ENCODE results near the gene PRAMEF20.

The PRAMEF20 gene

GRCh38 chr1:13451399-13451965, 41.2 kb downstream of the PRAMEF20 start (continued):
- no peak for TF ChIP-seq ZSCAN4 (tag by site-specific recombination; IDR thresholded peaks at IDR 0.05)
- TF ChIP-seq MZF1 (tag by site-specific recombination; IDR thresholded peaks at IDR 0.05; ENCODE audit: borderline replicate concordance) = no peak
- no peak for TF ChIP-seq ZNF549 (tag by site-specific recombination; IDR thresholded peaks at IDR 0.05)
- TF ChIP-seq ZXDB (tag by site-specific recombination; IDR thresholded peaks at IDR 0.05) = no peak
- TF ChIP-seq ZNF658 (tag by site-specific recombination; IDR thresholded peaks at IDR 0.05) = no peak
- no peak for TF ChIP-seq KLF10 (tag by site-specific recombination; IDR thresholded peaks at IDR 0.05)
- TF ChIP-seq ZNF292 (tag by site-specific recombination; IDR thresholded peaks at IDR 0.05; ENCODE audit: borderline replicate concordance, low read depth) = no peak
- no peak for TF ChIP-seq HOXA7 (CRISPR knock-in tag; IDR thresholded peaks at IDR 0.05; ENCODE audit: borderline replicate concordance)

- Histone ChIP-seq H3K36me3 (ENCODE audit: control insufficient read depth in 2 of 2, insufficient read depth in 1 of 2, low read length in 2 of 2) (no peaks in the 10 kb centered on the region), H3K9me3 (ENCODE audit: control insufficient read depth, insufficient read depth, low read depth, low read length) (no peaks in the 10 kb centered on the region), H3K4me3 (ENCODE audit: low read depth, low read length) (no peak overlapping the region), H3K4me1 (ENCODE audit: control insufficient read depth, insufficient read depth, low read length) (no peaks in the 10 kb centered on the region), H3K27ac (ENCODE audit: extremely low read depth, low read depth, low read length) (no peak overlapping the region)
- POLR2A ChIA-PET = interaction anchor here (0.5 kb wide), 1 partner anchor 848 kb away, joined by 3 read pairs; no protein-coding TSS in a partner anchor
- CTCF ChIA-PET = no interaction called here
- no peak for TF ChIP-seq EGR2 (tag by site-specific recombination; IDR thresholded peaks at IDR 0.05; ENCODE audit: low read depth)
- no peak for TF ChIP-seq ZNF623 (tag by site-specific recombination; IDR thresholded peaks at IDR 0.05)
- no peak for TF ChIP-seq ZBTB7A (tag by site-specific recombination; IDR thresholded peaks at IDR 0.05; ENCODE audit: low read depth)
- TF ChIP-seq ZBTB10 (tag by site-specific recombination; IDR thresholded peaks at IDR 0.05) = no peak
- no peak for TF ChIP-seq ZFP3 (tag by site-specific recombination; IDR thresholded peaks at IDR 0.05; ENCODE audit: low read depth)
- no peak for TF ChIP-seq ZBTB8A (tag by site-specific recombination; IDR thresholded peaks at IDR 0.05)
- TF ChIP-seq SP3 (tag by site-specific recombination; IDR thresholded peaks at IDR 0.05) = no peak
- TF ChIP-seq ATF2 (tag by site-specific recombination; IDR thresholded peaks at IDR 0.05; ENCODE audit: low read depth) = no peak
- no peak for TF ChIP-seq ZNF423 (tag by site-specific recombination; IDR thresholded peaks at IDR 0.05)
- no peak for TF ChIP-seq ZNF830 (tag by site-specific recombination; IDR thresholded peaks at IDR 0.05; ENCODE audit: low read depth)
- TF ChIP-seq ZNF112 (tag by site-specific recombination; IDR thresholded peaks at IDR 0.05) = no peak
- TF ChIP-seq ZNF449 (tag by site-specific recombination; IDR thresholded peaks at IDR 0.05) = no peak
- no peak for TF ChIP-seq PRDM2 (tag by site-specific recombination; IDR thresholded peaks at IDR 0.05; ENCODE audit: borderline replicate concordance)
- TF ChIP-seq ZSCAN4 (tag by site-specific recombination; IDR thresholded peaks at IDR 0.05) = no peak
- TF ChIP-seq WT1 (tag by site-specific recombination; IDR thresholded peaks at IDR 0.05) = no peak
Measured at GRCh38 chr1:13456904-13457532, 46.8 kb downstream of the PRAMEF20 start.

Measured in HEK293 (cell line).